GM20000 (cell line): Measurements from ENCODE around the gene DDX10.
"Not testable (repeated sequence)": the region's sequence is repeated elsewhere in the genome, so short reads cannot be mapped to it uniquely, and the experiment has no call there.

Experiments
- DNase-seq: peaks from one replicate; pipeline ENCODE4 v3.0.0; 2012; ENCODE audit warnings: low spot score
- CTCF ChIP-seq: IDR thresholded peaks from 2 replicates; pipeline ENCODE4 v1.5.1; 2012; ENCODE audit warnings: mild to moderate bottlenecking, control low read depth; ENCODE audit errors: extremely low read depth, missing control alignments

The DDX10 gene

DNA sequence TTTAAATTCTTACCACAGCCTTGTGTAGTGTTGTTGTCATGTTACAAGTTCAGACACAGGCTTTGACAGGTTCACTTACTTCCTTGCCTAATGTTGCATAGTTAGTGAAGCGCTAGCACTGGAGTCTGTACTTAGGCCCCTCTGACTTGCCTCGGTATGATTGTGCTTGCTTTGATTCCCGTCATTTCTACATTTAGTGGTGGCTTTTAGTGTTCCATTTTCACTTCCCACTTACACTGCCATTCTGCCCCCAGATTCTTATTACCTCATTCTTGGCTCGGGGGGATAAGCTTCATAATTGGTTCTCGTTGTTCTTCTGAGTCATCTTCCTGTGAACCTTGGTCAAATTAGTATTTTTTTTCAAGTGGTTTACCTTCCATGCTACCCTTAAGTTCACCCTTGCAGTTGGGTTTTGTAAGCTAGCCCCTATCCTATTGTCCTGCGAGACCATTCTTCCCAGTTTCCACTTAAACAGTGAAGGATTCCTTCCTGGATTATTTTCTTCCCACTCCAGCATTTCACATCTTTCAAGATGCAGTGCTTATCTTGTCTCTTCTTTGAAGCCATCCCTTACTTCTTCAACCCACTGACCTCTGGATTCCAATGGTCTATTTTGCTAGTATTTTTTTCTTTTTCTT lies 68.7 kb downstream of the DDX10 start:
- peak; percentile 42 for DNase-seq
- no peak for TF ChIP-seq CTCF

- no peak for TF ChIP-seq CTCF
- no peak for DNase-seq
Measured at GRCh38 chr11:108734283-108734682, 69.4 kb downstream of the DDX10 start.

- no peak for TF ChIP-seq CTCF
- no peak for DNase-seq
Measured at GRCh38 chr11:108734956-108735559, 70.2 kb downstream of the DDX10 start.

- DNase-seq = not testable (repeated sequence)
Measured at GRCh38 chr11:108740132-108740531, 75.3 kb downstream of the DDX10 start.

DNA sequence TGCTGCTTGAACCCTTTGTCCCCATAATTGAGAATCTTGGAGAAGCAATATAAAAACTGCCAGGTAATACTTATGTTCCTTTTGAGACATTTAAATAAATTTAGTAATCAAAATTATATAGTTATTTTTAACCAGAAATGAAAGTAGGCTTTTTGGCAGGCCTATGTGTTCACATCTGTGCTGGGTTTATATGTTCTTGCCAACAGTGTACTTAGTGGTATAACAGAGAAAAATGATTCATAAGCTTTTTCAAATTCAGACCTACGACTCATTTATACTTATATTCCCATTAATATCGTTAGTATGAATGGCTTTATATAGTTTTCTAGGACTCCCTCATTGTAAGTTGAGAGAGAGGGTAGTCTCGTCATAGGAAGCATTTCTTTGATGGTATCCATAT lies 79.0 kb downstream of the DDX10 start:
- DNase-seq = no peak
- TF ChIP-seq CTCF = no peak

DNA sequence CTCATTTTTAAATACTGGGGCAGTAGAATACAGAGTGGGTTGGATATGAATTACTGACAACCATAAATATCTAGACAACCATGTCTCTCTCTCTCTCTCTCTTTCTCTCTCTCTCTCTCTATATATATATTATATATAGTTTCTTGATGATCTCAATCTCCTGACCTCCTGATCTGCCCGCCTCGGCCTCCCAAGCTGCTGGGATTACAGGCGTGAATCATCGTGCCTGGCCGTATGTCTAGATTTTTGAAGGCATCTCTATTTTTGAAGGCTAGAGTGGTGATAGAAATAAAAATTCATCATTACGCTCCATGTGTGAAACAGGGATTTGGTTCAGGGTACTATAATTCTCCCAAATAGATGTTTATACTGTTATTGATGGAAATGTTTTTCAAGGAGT lies 84.1 kb downstream of the DDX10 start:
- DNase-seq = no peak
- no peak for TF ChIP-seq CTCF

GRCh38 chr11:108751444-108751843 lies 86.6 kb downstream of the DDX10 start:
- no peak for TF ChIP-seq CTCF
- DNase-seq = peak; percentile 8

GRCh38 chr11:108752297-108752751 lies 87.5 kb downstream of the DDX10 start:
- no peak for DNase-seq
- TF ChIP-seq CTCF = no peak
